Globus pallidus (tissue), 1 donor: ENCODE measurements around the gene OR4K1.
"Not testable (repeated sequence)": the region's sequence is repeated elsewhere in the genome, so short reads cannot be mapped to it uniquely, and the experiment has no call there.

Experiments
- DNase-seq: peaks from one replicate; pipeline ENCODE4 v3.0.0-alpha.2; 2015; ENCODE audit warnings: low spot score

The OR4K1 gene

DNA sequence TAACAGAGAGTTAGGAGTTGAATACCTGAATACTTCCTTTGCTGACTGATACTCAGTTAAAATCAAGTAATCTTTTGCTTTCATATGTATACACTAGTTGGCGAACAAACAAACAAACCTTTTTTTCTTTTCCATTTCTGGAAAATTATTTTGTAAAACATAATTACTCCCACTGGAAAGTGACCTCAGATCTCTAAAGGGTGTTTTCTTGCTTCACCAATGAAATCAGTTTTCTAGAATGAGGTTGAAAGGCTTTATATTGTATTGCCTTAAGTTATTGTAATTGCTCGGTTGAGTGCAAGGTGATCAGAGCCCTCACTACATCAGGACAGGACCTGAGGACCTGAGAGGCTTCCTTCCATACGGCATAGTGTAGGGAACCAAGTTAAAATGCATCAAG lies at the start of gene OR4K1:
TSS of gene OR4K1 (plus strand) at position 301 of the 400 bp plus-strand sequence. CDS start 4,750 bp downstream, outside the sequence.
- DNase-seq, result no peak

DNA sequence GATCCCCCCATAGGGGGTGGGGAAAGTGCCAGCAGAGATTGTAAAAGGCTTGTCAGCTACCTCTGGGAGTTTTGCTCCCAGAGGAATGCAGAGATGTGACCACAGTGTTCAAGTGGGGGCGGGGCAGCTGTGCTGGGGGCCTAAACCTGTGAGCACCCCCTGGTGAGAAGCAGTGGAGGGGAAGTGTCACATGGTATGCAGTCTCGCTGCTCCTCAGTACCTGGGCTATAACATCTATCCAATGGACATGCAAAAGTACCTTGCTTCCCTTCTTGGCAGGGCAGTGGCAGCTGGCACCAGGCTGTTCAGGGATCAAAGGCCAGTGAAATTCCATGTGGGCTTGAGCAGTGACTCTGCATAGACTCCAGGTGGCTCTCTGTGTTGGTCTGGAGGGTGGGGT lies 35.4 kb upstream of the OR4K1 start:
- DNase-seq, result no peak

GRCh38 chr14:19900999-19901398 lies 29.7 kb upstream of the OR4K1 start:
- DNase-seq, result no peak

- no peak for DNase-seq
These were observed 28.3 kb upstream of the OR4K1 start for GRCh38 chr14:19902409-19902808.

GRCh38 chr14:19906665-19907064 lies 24.1 kb upstream of the OR4K1 start:
- no peak for DNase-seq

GRCh38 chr14:19911114-19911513 lies 19.6 kb upstream of the OR4K1 start:
- no peak for DNase-seq

DNA sequence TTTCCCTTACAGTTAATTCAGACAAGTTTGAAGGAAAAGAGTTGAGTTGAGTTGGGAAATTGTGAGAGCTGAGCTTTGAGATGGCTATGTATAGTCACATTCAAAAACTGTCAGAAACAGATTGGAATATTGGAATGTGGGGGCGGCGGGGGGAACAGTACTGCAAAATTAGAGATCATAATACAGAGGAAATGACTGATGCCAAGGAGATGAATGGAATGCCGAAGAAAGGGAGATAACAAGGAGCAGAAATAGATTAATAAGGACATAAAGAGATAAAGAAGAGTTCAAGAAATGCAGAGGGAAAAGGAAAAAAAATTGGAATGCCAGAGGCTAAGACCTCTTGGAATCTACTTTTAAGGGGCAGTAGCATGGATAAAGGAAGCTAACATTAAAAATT lies 13.5 kb upstream of the OR4K1 start:
- DNase-seq, result no peak

DNA sequence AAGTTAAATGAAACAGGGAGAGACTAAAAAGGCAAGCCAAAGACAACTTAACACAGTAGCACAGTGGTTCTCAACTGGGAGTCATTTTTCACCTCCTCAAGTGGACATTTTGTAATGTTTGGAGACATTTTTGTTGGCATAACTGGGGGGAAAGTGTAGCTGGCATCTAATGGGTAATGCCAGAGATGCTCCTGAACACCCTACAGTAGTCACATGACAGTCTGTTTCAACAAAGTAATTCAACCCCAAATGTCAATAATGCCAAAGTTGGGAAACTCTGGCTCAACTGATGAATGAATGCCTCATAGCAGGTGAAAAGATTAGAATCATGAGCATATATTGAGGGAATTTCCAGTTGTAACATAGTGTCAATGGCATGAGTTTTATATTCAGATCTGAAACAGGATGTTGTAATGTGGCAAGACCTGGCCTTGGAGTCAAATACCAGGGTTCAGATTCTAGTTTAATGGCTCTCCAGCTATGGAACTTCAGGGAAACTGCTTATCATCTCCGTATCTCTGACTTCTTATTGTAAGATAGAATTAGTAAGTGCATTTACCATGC lies 12.7 kb upstream of the OR4K1 start:
- DNase-seq, result no peak

- DNase-seq, result no peak
These were observed 12.0 kb upstream of the OR4K1 start for GRCh38 chr14:19918553-19919264.

GRCh38 chr14:19920021-19920657 lies 10.6 kb upstream of the OR4K1 start, which contains the start of gene OR4K5:
Gene OR4K5 (plus strand): TSS chr14:19920607. CDS start chr14:19920607, 0 bp downstream.
- no peak for DNase-seq

DNA sequence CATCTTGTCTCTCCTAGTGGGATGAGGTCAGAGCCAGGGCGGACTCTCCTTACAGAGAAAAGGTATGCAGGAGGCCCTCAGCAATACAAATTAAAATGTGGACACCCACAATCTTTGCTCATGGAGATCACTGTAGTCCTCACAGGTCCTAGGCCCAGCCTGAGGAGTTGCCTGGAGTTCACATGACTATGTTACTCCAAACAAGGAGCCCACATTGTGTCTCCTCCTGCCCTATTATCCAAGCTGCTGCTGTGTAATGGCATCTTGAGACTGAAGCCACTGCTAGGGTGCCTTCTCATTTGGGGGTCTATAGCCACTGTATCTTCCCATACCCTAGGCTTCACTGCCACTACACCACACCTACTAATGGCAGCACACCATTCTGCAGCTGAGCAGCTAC lies 11.0 kb downstream of the OR4K1 start:
- no peak for DNase-seq

- DNase-seq, result no peak
These were observed 16.8 kb downstream of the OR4K1 start for GRCh38 chr14:19947413-19948090.

GRCh38 chr14:19949218-19949617 lies 18.5 kb downstream of the OR4K1 start:
- no peak for DNase-seq

DNA sequence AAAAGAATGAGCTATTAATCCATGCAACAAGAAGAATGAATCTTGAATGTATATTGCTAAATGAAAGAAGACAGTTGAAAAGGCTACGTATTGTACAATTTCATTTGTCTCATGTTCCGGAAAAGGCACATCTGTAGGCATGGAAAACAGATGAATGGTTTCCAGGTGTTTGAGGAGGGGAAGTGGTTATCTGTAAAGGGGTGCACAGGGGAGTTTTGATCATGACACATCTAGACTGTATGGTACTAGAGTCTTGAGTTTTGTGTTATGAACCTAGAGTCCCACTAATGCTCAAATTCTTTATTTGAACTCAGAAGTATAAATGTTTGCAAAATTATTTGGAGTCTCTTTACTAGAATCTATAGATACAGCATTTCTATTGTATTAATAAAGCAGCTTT lies 39.0 kb downstream of the OR4K1 start:
- not testable (repeated sequence) for DNase-seq

GRCh38 chr14:19974844-19975243 lies 44.1 kb downstream of the OR4K1 start:
- DNase-seq, result no peak

DNA sequence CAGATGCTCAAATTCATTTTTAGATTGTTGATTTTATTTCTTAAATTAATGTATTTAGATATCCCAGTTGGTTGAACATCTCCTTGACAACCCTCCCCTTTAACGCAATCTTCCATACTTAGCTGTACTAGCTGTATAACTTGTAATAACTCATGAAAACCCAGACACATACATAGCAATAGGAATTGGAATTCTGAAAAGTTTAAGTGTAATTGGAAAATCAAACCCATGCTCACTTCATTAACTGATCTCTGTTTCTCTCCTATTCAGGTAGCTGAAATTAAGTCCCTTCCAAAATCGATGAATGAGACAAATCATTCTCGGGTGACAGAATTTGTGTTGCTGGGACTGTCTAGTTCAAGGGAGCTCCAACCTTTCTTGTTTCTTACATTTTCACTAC lies 44.6 kb downstream of the OR4K1 start, which contains the start of gene OR4K15:
TSS of gene OR4K15 (plus strand) at position 301 of the 400 bp plus-strand sequence. CDS start at position 301, 0 bp downstream.
- DNase-seq, result no peak
